ELF-1 (cell line): Measurements from ENCODE around the gene QKI.

Experiments used
- DNase-seq: peaks from one replicate; pipeline ENCODE4 v3.0.0-alpha.2; 2016; ENCODE audit warnings: low read depth, low spot score

Gene QKI

GRCh38 chr6:163607792-163608191 lies 193.3 kb downstream of the QKI start:
- DNase-seq = no peak

GRCh38 chr6:163608204-163608644 lies 193.7 kb downstream of the QKI start:
- DNase-seq = no peak

- DNase-seq = no peak
These were observed 197.7 kb downstream of the QKI start for GRCh38 chr6:163612200-163612599.

GRCh38 chr6:163613025-163613424 lies 198.5 kb downstream of the QKI start:
- no peak for DNase-seq

GRCh38 chr6:163613668-163614067 lies 199.2 kb downstream of the QKI start:
- DNase-seq = no peak

- DNase-seq = no peak
These were observed 201.9 kb downstream of the QKI start for GRCh38 chr6:163616452-163616851.

- DNase-seq = no peak
These were observed 203.0 kb downstream of the QKI start for GRCh38 chr6:163617549-163617948.

- no peak for DNase-seq
These were observed 205.6 kb downstream of the QKI start for GRCh38 chr6:163620101-163620500.

- no peak for DNase-seq
These were observed 206.3 kb downstream of the QKI start for GRCh38 chr6:163620670-163621330.

- no peak for DNase-seq
These were observed 210.7 kb downstream of the QKI start for GRCh38 chr6:163625265-163625664.

- DNase-seq = no peak
These were observed 211.8 kb downstream of the QKI start for GRCh38 chr6:163626073-163626867.

- DNase-seq = no peak
These were observed 212.9 kb downstream of the QKI start for GRCh38 chr6:163627274-163628062.
